Epithelial cell of proximal tubule (primary cell): Measurements from ENCODE around the gene LARGE1. TPM values are rescaled to one million over a fixed set of nuclear protein-coding genes. Genes with fewer than 3 reads are reported as not detected.

Experiments
- DNase-seq: peaks from one replicate; pipeline ENCODE4 v3.0.0-alpha.2; 2011; ENCODE audit warnings: low read depth
- H3K4me3 ChIP-seq: 2 replicates; pipeline ENCODE4 v1.5.1; 2011; ENCODE audit warnings: low read depth, mild to moderate bottlenecking, low read length
- total RNA-seq: library from RNA; depleted of rRNA; stranded (reverse); fragments of >200 nt; gene quantifications from 2 replicates; pipeline ENCODE4 v1.2.3, GENCODE V29; 2015
- TF ChIP-seq, protein P1 (sequence below): conservative IDR thresholded peaks from 2 replicates; pipeline ENCODE4 v1.5.1; 2012; ENCODE audit warnings: low read depth, mild to moderate bottlenecking, low read length

The LARGE1 gene
- total RNA-seq, 1 donor from 2014 or later = 18.3 TPM

DNA sequence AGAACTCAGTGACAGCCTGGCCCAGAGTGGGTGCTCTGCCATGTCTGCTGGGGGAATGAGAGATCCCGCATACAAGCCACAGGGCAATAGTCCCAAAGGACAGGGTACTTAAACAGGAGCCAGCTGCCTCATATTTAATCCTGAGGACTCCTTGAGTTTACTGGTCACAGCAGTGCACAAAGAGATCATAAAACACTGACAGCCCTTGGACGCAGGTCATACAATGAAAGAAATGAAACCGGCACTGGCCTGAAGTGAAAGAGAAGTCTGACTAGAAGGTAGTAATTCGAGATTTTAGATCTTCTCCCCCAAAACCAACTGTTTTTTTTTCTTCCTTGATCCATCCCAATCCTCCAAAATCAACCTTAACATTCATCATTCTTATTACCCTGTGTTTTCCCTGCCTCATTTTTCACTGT is 562.3 kb downstream of the LARGE1 start:
- TF ChIP-seq, protein P1, sequence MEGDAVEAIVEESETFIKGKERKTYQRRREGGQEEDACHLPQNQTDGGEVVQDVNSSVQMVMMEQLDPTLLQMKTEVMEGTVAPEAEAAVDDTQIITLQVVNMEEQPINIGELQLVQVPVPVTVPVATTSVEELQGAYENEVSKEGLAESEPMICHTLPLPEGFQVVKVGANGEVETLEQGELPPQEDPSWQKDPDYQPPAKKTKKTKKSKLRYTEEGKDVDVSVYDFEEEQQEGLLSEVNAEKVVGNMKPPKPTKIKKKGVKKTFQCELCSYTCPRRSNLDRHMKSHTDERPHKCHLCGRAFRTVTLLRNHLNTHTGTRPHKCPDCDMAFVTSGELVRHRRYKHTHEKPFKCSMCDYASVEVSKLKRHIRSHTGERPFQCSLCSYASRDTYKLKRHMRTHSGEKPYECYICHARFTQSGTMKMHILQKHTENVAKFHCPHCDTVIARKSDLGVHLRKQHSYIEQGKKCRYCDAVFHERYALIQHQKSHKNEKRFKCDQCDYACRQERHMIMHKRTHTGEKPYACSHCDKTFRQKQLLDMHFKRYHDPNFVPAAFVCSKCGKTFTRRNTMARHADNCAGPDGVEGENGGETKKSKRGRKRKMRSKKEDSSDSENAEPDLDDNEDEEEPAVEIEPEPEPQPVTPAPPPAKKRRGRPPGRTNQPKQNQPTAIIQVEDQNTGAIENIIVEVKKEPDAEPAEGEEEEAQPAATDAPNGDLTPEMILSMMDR = no peak
- no peak overlapping the region for H3K4me3 ChIP-seq
- DNase-seq = no peak

DNA sequence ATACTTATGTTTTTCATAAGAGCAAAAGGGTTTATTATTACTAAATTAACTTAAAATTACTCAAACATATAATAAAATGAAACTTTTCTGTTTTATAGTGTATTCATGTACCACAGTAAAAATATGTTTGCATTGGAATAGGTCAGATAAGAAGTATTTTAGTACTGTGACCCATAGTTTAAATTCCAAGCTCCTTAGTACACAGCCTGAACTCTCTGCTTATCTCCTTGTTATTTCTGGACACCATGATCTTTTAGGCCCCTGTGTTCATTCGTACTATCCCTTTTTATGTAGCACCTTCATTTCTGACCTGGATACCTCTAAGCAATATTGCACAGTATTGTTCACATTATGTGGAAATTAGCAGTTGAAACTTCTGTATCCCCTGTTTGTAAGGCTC is 565.3 kb downstream of the LARGE1 start:
- DNase-seq = no peak
- no peak overlapping the region for H3K4me3 ChIP-seq
- TF ChIP-seq, protein P1 = no peak

DNA sequence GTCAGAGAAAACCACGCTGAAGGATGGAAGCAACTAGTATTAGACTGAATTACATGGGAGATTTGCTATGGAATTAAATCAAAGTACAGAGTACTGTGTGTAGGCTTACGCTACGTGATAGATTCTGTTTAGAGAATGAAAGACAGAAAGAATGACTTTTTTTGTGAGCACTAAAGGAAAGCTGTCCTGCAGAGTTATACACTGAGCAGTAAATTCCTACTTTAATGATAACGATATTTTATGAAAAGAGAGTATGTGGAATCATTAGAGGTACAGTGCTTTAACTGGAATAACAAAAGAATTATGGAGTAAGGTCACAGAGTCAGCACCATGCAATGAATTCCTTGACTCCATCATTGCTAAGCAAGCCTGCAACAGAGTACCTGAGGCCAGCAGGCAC is 566.8 kb downstream of the LARGE1 start:
- DNase-seq = no peak
- TF ChIP-seq, protein P1 = no peak
- H3K4me3 ChIP-seq = no peak overlapping the region

DNA sequence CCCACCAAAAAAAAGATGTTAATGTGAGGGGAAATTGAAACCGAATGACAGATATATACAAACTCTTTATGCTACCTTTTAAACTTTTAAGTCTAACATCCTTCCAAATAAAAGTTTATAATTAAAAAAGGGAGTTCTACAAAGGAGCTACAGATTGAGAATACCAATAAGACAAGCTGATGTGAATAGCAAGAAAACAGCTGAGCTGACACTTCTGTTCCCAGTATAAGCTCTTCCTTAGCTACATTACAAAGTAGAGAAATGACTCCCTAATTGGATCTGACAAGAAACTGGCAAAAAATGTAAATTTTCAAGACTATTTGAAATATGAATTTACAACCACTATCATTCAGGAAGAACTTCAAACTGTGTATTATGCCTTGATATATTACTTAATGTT is 567.5 kb downstream of the LARGE1 start:
- TF ChIP-seq, protein P1 = no peak
- DNase-seq = no peak
- H3K4me3 ChIP-seq = no peak overlapping the region

DNA sequence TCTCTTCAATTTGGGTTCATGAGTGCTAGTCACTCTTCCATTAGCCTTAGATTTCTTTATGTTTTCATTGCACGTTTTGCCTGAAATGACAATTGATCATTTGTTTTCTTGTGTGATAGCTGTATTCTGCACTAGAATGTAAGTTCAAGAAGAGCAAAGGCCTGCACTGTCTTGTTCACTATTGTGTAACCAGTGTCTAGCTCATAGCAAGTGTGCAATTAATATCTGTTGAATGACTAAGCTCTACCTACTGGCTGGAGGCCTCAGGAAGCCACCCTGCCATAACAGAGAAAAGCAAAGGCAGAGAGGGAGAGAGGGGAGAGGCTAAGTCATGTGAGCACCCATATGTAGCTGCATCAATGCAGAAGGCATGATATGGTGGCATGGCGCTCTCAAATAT is 569.3 kb downstream of the LARGE1 start:
- TF ChIP-seq, protein P1 = no peak
- peak; percentile 88 for DNase-seq

DNA sequence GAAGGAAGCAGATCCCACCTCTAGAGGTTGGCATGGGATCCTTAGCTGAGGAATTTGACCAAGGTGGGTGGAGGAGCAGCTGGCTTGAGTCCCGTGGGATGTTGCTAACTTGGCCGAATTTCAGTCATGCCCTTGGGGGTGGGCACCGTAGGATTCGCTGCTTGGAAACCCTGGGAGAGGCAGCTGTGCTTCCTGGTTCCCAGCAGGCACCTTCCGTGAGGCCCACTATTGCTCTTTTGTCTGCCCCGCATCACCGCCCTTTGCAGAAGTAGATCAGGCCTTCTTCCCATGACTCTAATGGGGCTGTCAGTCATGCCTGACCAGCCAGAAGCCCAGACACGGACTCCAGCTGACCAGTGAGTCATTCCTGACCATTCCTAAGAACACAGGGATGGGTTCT is 569.8 kb downstream of the LARGE1 start:
- TF ChIP-seq, protein P1 = no peak
- peak; percentile 97 for DNase-seq
- H3K4me3 ChIP-seq = no peak overlapping the region

More for the DNA sequence above, 569.3 kb downstream of the LARGE1 start:
- H3K4me3 ChIP-seq = no peak overlapping the region

DNA sequence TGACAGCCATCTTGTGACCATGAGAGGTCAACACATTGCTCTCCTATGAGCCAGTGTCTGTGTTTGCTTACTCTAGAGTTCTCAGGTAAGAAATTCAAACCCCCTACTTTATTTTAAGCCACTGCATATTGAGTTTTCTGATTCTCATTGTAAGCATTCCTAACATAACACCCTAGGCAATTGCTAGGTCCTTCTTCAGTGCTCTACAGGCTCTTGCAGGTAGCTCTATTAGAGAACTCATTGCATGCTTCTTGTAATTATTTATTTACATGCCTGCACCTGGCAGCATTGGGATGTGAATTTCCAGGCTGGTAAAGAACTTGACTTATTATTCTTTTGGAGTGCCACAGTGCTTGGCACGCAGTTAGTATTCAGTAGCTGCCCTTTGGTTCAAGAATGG is 573.3 kb downstream of the LARGE1 start:
- TF ChIP-seq, protein P1 = no peak
- H3K4me3 ChIP-seq = no peak overlapping the region
- DNase-seq = no peak
